ENCODE measurements around the gene RAB39A.
A peak's percentile ranks its signal among the peaks of the same experiment; 100 is the strongest.
"Not testable (repeated sequence)": the region's sequence is repeated elsewhere in the genome, so short reads cannot be mapped to it uniquely, and the experiment has no call there.

Gene RAB39A

GRCh38 chr11:107921997-107922396, 6.3 kb upstream of the RAB39A start:
- H3K4me3 ChIP-seq (ENCODE audit: low read length): no peak overlapping the region
- no peak for DNase-seq (ENCODE audit: low read depth)
- TF ChIP-seq CTCF (conservative IDR thresholded peaks at IDR 0.05; ENCODE audit: low read length): no peak

- H3K4me3 ChIP-seq (ENCODE audit: low read length); DNase-seq (ENCODE audit: low read depth): not testable (repeated sequence)
Measured at GRCh38 chr11:107923519-107923918, 4.7 kb upstream of the RAB39A start.

DNA sequence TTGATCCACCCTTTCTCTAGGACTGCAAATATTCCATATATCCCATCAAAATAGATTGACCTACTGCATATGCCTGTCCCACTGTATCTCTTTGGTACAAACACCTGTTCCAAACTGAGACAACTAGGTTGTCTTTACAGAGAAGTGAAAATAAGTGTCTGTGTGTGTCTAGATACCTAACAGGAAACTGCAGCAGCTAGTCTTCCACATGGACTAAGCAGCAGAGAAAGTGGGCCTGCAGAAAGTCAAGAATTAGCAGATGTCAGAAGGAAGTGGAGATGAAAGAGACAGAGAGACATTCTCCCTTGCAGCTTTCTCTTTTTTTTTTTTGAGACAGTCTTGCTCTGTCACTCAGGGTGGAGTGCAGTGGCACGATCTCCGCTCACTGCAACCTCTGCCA, 3.9 kb upstream of the RAB39A start:
- TF ChIP-seq CTCF (conservative IDR thresholded peaks at IDR 0.05; ENCODE audit: low read length): no peak
- no peak overlapping the region for H3K4me3 ChIP-seq (ENCODE audit: low read length)
- DNase-seq (ENCODE audit: low read depth): no peak

DNA sequence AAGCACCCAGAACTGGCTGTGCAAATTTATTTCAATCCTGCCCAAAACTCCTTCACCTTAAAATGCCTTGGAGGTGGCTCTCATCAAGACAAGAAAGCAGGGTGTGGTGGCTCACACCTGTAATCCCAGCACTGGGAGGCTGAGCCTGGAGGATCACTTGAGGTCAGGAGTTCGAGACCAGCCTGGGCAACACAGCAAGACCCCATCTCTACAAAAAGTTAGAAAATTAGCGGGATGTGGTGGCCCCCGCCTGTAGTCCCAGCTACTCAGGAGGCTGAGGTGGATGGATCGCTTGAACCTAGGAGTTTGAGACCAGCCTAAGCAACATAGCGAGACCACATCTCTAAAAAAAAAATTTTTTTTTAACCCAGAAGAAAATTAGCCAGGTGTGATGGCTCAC, 689 bp upstream of the RAB39A start:
- DNase-seq (ENCODE audit: low read depth): no peak
- peak overlapping the region; percentile 9; the same call in 1 of the 2 replicates for H3K4me3 ChIP-seq (ENCODE audit: low read length)
- TF ChIP-seq CTCF (conservative IDR thresholded peaks at IDR 0.05; ENCODE audit: low read length): no peak

GRCh38 chr11:107928767-107929507, 689 bp downstream of the RAB39A start:
- TF ChIP-seq CTCF (conservative IDR thresholded peaks at IDR 0.05; ENCODE audit: low read length): no peak
- no peak for DNase-seq (ENCODE audit: low read depth)
- peak overlapping the region; percentile 40 for H3K4me3 ChIP-seq (ENCODE audit: low read length)

- no peak for DNase-seq (ENCODE audit: low read depth)
Measured at GRCh38 chr11:107929611-107930200, 1.5 kb downstream of the RAB39A start.

DNA sequence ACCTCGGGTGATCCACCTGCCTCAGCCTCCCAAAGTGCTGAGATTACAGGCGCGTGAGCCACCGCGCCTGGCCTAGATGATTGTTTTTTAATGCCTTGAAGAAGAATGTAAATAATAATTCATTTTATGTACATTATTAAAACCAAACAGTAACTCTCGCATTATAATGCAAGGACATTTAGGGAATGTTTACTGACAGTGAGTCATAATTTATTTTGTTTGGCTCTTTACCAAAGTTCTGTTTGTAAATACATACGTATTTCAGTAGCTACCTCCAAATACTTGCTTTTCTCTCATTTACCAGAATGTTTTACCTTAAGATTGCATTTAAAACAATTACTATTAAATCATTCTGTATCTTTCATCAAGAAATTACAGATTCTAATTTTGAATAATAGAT, 3.0 kb downstream of the RAB39A start:
- DNase-seq (ENCODE audit: low read depth): no peak
- H3K4me3 ChIP-seq (ENCODE audit: low read length): no peak overlapping the region
- TF ChIP-seq CTCF (conservative IDR thresholded peaks at IDR 0.05; ENCODE audit: low read length): no peak

More at GRCh38 chr11:107929611-107930200, 1.5 kb downstream of the RAB39A start:
- H3K4me3 ChIP-seq (ENCODE audit: low read length): no peak overlapping the region
- TF ChIP-seq CTCF (conservative IDR thresholded peaks at IDR 0.05; ENCODE audit: low read length): no peak
